ENCODE results near the gene IKZF4. TPM values are rescaled to one million over a fixed set of nuclear protein-coding genes. Genes with fewer than 3 reads are reported as not detected.

The IKZF4 gene
- polyA plus RNA-seq, 1 donor (not counting 4 experiments of a cell fraction or from before 2014, with no cell fraction given) = 1.1 TPM

GRCh38 chr12:55973599-55974307 is 47.1 kb upstream of the IKZF4 start, which contains the start of gene RAB5B:
TSS of gene RAB5B (plus strand) at chr12:55974078. CDS start at chr12:55986961, 12,883 bp downstream.
- peak within 1 kb of the TSS; percentile 81 for H2AFZ ChIP-seq (ENCODE audit: control insufficient read depth, low read length)
- H3K9me1 ChIP-seq (ENCODE audit: control insufficient read depth, extremely low read depth, insufficient read depth, low read length) = no peaks in the 10 kb centered on the region
- H4K20me1 ChIP-seq (ENCODE audit: control insufficient read depth, extremely low read depth, insufficient read depth, low read length) = peaks cover 2% of the 10 kb centered on the region
- peaks cover 0 to 26% of the 10 kb centered on the region in 2 experiments for H3K36me3 ChIP-seq (ENCODE audit: control insufficient read depth in 2 of 2, extremely low read depth in 1 of 2, insufficient read depth in 2 of 2, low read length in 2 of 2)
- H3K9me3 ChIP-seq (ENCODE audit: control insufficient read depth, low read depth, low read length) = no peaks in the 10 kb centered on the region
- peaks cover 23% of the 10 kb centered on the region for H3K4me1 ChIP-seq (ENCODE audit: control insufficient read depth, extremely low read depth, insufficient read depth, low read length)
- H3K4me2 ChIP-seq (ENCODE audit: control insufficient read depth, extremely low read depth, insufficient read depth, low read depth, low read length) = peak within 1 kb of the TSS; percentile 99
- dilution Hi-C loops (cut with MboI; ENCODE audit: extremely low pct_ligation_motif_present, low sequenced_read_pairs) = no loop called here
- peak within 1 kb of the TSS; percentile 89 to 98 (median 98) for H3K4me3 ChIP-seq (ENCODE audit: control insufficient read depth in 2 of 3, extremely low read depth in 1 of 3, insufficient read depth in 2 of 3, low read depth in 1 of 3, low read length in 3 of 3)
- peak within 1 kb of the TSS; percentile 90 for H3K9ac ChIP-seq (ENCODE audit: control insufficient read depth, extremely low read depth, insufficient read depth, low read length)
- TF ChIP-seq CTCF (optimal IDR thresholded peaks at IDR 0.05 in 1 of 3, IDR thresholded peaks at IDR 0.05 in 1 of 3, conservative IDR thresholded peaks at IDR 0.05 in 1 of 3; ENCODE audit: extremely low read depth in 1 of 3, insufficient read depth in 2 of 3, low read length in 3 of 3) (no peak), EZH2 (IDR thresholded peaks at IDR 0.05; ENCODE audit: low read length) (no peak)
- no peaks in the 10 kb centered on the region for H3K27me3 ChIP-seq (ENCODE audit: control insufficient read depth, extremely low read depth, insufficient read depth, low read length)
- DNase-seq (ENCODE audit: low read depth, low spot score) (peak; percentile 100), FAIRE-seq (peak; percentile 95)
- H3K79me2 ChIP-seq (ENCODE audit: control insufficient read depth, insufficient read depth, low read length) = peaks cover 44% of the 10 kb centered on the region
- H3K27ac ChIP-seq (ENCODE audit: control insufficient read depth, insufficient read depth, low read length) = peak within 1 kb of the TSS; percentile 93

GRCh38 chr12:55974308-55974730 is 46.5 kb upstream of the IKZF4 start:
- FAIRE-seq = no peak
- H3K9ac ChIP-seq (ENCODE audit: control insufficient read depth, extremely low read depth, insufficient read depth, low read length) = peak overlapping the region; percentile 90
- H3K4me1 ChIP-seq (ENCODE audit: control insufficient read depth, extremely low read depth, insufficient read depth, low read length) = peaks cover 23% of the 10 kb centered on the region
- TF ChIP-seq CTCF (optimal IDR thresholded peaks at IDR 0.05 in 1 of 3, IDR thresholded peaks at IDR 0.05 in 1 of 3, conservative IDR thresholded peaks at IDR 0.05 in 1 of 3; ENCODE audit: extremely low read depth in 1 of 3, insufficient read depth in 2 of 3, low read length in 3 of 3) (no peak), EZH2 (IDR thresholded peaks at IDR 0.05; ENCODE audit: low read length) (no peak)
- H3K36me3 ChIP-seq (ENCODE audit: control insufficient read depth in 2 of 2, extremely low read depth in 1 of 2, insufficient read depth in 2 of 2, low read length in 2 of 2) = peaks cover 0 to 21% of the 10 kb centered on the region in 2 experiments
- H3K4me2 ChIP-seq (ENCODE audit: control insufficient read depth, extremely low read depth, insufficient read depth, low read depth, low read length) = peak overlapping the region; percentile 91
- H2AFZ ChIP-seq (ENCODE audit: control insufficient read depth, low read length) = peak overlapping the region; percentile 0
- no peak for DNase-seq (ENCODE audit: low read depth, low spot score)
- dilution Hi-C loops (cut with MboI; ENCODE audit: extremely low pct_ligation_motif_present, low sequenced_read_pairs) = no loop called here
- peaks cover 48% of the 10 kb centered on the region for H3K79me2 ChIP-seq (ENCODE audit: control insufficient read depth, insufficient read depth, low read length)
- H3K9me1 ChIP-seq (ENCODE audit: control insufficient read depth, extremely low read depth, insufficient read depth, low read length) = no peaks in the 10 kb centered on the region
- H3K27me3 ChIP-seq (ENCODE audit: control insufficient read depth, extremely low read depth, insufficient read depth, low read length) = no peaks in the 10 kb centered on the region
- H3K27ac ChIP-seq (ENCODE audit: control insufficient read depth, insufficient read depth, low read length) = peak overlapping the region; percentile 82
- peaks cover 2% of the 10 kb centered on the region for H4K20me1 ChIP-seq (ENCODE audit: control insufficient read depth, extremely low read depth, insufficient read depth, low read length)
- H3K4me3 ChIP-seq (ENCODE audit: control insufficient read depth in 2 of 3, extremely low read depth in 1 of 3, insufficient read depth in 2 of 3, low read depth in 1 of 3, low read length in 3 of 3) = peak overlapping the region; percentile 83 to 98 (median 89)
- no peaks in the 10 kb centered on the region for H3K9me3 ChIP-seq (ENCODE audit: control insufficient read depth, low read depth, low read length)
